Gastroesophageal sphincter (tissue), 3 donors: Measurements from ENCODE around the gene TOMM20.

Source experiments
- EP300 ChIP-seq: sonication (generic); formaldehyde crosslinking; IDR thresholded peaks from one replicate; pipeline ENCODE4 v1.6.1; 2017; ENCODE audit warnings: antibody characterized with exemption, mild to moderate bottlenecking
- TF ChIP-seq, protein P1 (sequence below), 4 experiments: fragments of 200-600 bp in 2 of 4; fragments of 450-650 bp in 2 of 4; sonication (generic) in 1 of 4; IDR thresholded peaks; one replicate each; pipeline ENCODE4 v1.5.1; 2017 to 2019; ENCODE audit warnings: antibody characterized with exemption in 4 of 4, mild to moderate bottlenecking in 2 of 4, moderate library complexity in 2 of 4

DNA sequence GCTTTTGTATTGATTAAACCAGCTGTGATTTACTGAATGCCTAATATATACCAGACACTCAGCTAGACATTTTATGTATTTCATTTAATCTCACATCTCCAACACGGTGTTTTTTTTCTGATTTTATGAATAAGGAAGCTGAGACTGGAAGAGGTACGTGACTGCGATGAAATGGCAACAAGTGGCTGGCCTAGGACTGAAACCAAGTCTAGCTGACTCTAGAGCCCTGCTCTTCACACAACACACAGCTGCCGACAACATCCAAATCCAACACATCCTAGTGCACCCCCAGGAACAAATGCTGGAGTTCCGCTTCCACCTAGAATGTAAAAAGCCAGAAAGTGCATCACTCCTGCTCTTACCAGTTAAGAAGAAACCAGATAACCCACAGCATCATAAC is 10.7 kb upstream of the TOMM20 start:
- no peak for TF ChIP-seq EP300
- TF ChIP-seq, protein P1, sequence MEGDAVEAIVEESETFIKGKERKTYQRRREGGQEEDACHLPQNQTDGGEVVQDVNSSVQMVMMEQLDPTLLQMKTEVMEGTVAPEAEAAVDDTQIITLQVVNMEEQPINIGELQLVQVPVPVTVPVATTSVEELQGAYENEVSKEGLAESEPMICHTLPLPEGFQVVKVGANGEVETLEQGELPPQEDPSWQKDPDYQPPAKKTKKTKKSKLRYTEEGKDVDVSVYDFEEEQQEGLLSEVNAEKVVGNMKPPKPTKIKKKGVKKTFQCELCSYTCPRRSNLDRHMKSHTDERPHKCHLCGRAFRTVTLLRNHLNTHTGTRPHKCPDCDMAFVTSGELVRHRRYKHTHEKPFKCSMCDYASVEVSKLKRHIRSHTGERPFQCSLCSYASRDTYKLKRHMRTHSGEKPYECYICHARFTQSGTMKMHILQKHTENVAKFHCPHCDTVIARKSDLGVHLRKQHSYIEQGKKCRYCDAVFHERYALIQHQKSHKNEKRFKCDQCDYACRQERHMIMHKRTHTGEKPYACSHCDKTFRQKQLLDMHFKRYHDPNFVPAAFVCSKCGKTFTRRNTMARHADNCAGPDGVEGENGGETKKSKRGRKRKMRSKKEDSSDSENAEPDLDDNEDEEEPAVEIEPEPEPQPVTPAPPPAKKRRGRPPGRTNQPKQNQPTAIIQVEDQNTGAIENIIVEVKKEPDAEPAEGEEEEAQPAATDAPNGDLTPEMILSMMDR (IDR thresholded peaks at IDR 0.05), result no peak
